Measurements from ENCODE around the gene AEBP1. TPM values are rescaled to one million over a fixed set of nuclear protein-coding genes. Genes with fewer than 3 reads are reported as not detected.

The AEBP1 gene
- total RNA-seq, 1 experiment from 2014 or later = 50.8 TPM

GRCh38 chr7:44112231-44112996 is 8.3 kb downstream of the AEBP1 start:
- peak; percentile 38 for ATAC-seq
- H3K4me3 Mint-ChIP-seq = no peak overlapping the region
- H3K27me3 Mint-ChIP-seq (ENCODE audit: low read depth) = no peaks in the 10 kb centered on the region
- CTCF ChIA-PET = interaction anchor here (2.0 kb wide), 1 partner anchor 11 kb away, joined by 13 read pairs; the partner anchor contains the start of gene POLD2
- H3K9me3 Mint-ChIP-seq = no peaks in the 10 kb centered on the region
- no peak for TF ChIP-seq E2F5 (CRISPR knock-in tag; IDR thresholded peaks at IDR 0.05)
- no peak for TF ChIP-seq ERG (CRISPR knock-in tag; IDR thresholded peaks at IDR 0.05)
- TF ChIP-seq ZNF512 (CRISPR knock-in tag; IDR thresholded peaks at IDR 0.05; ENCODE audit: borderline replicate concordance) = no peak
- TF ChIP-seq AR (CRISPR knock-in tag; IDR thresholded peaks at IDR 0.05) = no peak
- TF ChIP-seq AFF4 (CRISPR knock-in tag; IDR thresholded peaks at IDR 0.05; ENCODE audit: borderline replicate concordance) = no peak
- no peak for TF ChIP-seq ZNF317 (CRISPR knock-in tag; IDR thresholded peaks at IDR 0.05; ENCODE audit: borderline replicate concordance, low read depth)
- TF ChIP-seq ZBTB21 (CRISPR knock-in tag; IDR thresholded peaks at IDR 0.05; ENCODE audit: borderline replicate concordance) = no peak
- TF ChIP-seq SP1 (CRISPR knock-in tag; conservative IDR thresholded peaks at IDR 0.05) = no peak
- TF ChIP-seq CREB1 (CRISPR knock-in tag; IDR thresholded peaks at IDR 0.05) = no peak
- TF ChIP-seq ZBTB43 (CRISPR knock-in tag; IDR thresholded peaks at IDR 0.05) = no peak
- TF ChIP-seq GTF2I (CRISPR knock-in tag; conservative IDR thresholded peaks at IDR 0.05) = no peak
- TF ChIP-seq RORB (CRISPR knock-in tag; IDR thresholded peaks at IDR 0.05) = no peak
- POLR2A ChIA-PET = interaction anchor here (0.6 kb wide), 2 partner anchors 12 to 318 kb away, joined by 3 to 4 read pairs; no protein-coding TSS in a partner anchor
- 0 out of 2 replicates have a peak, but pooled peaks cover 2% of the 10 kb centered on the region for H3K4me1 Mint-ChIP-seq
- no peak for DNase-seq (ENCODE audit: low spot score)
- no peak overlapping the region for H3K27ac Mint-ChIP-seq
- H3K36me3 Mint-ChIP-seq = peaks cover 17% of the 10 kb centered on the region

Data from WTC11 (cell line).